HepG2 (cell line): ENCODE measurements around the gene SECTM1. TPM values are rescaled to one million over a fixed set of nuclear protein-coding genes. Genes with fewer than 3 reads are reported as not detected.

ENCODE experiments used
- ARHGAP35 ChIP-seq: sonication (generic); formaldehyde crosslinking; IDR thresholded peaks from 2 replicates; pipeline ENCODE4 v1.9.0; 2022; ENCODE audit warnings: mild to moderate bottlenecking, inconsistent platforms, moderate library complexity, missing genetic modification reagents, borderline replicate concordance
- EHMT2 ChIP-seq: fragments of 200-600 bp; sonication (generic); IDR thresholded peaks from 2 replicates; pipeline ENCODE4 v1.7.0; 2017; ENCODE audit warnings: antibody characterized with exemption, low read depth, low read length, borderline replicate concordance
- ELF4 ChIP-seq: sonication (generic); formaldehyde crosslinking; IDR thresholded peaks from 2 replicates; pipeline ENCODE4 v1.5.0; 2020; ENCODE audit warnings: missing genetic modification reagents, mild to moderate bottlenecking, moderate library complexity, borderline replicate concordance
- HCFC1 ChIP-seq: fragments of 150-350 bp; IDR thresholded peaks from 2 replicates; pipeline ENCODE4 v1.6.1; 2014; ENCODE audit warnings: low read depth, low read length
- MAZ ChIP-seq, 2 experiments: sonication (generic) in 1 of 2; formaldehyde crosslinking in 1 of 2; IDR thresholded peaks; 2 replicates each; pipeline versions ENCODE4 v1.5.0 to v1.6.1; 2012 to 2020; ENCODE audit warnings: low read depth in 2 of 2, mild to moderate bottlenecking in 2 of 2, borderline replicate concordance in 1 of 2, improper control_type of control experiment in 1 of 2, low read length in 1 of 2, missing genetic modification reagents in 1 of 2, moderate library complexity in 1 of 2
- MZF1 ChIP-seq: sonication (generic); formaldehyde crosslinking; IDR thresholded peaks from 2 replicates; pipeline ENCODE4 v1.8.1; 2023; ENCODE audit warnings: mild to moderate bottlenecking, missing genetic modification reagents, borderline replicate concordance
- NR2C2 ChIP-seq: sonication (generic); formaldehyde crosslinking; IDR thresholded peaks from 2 replicates; pipeline ENCODE4 v1.4.0; 2020; ENCODE audit warnings: missing genetic modification reagents, mild to moderate bottlenecking, moderate library complexity, borderline replicate concordance
- PHF21A ChIP-seq: sonication (generic); formaldehyde crosslinking; IDR thresholded peaks from 2 replicates; pipeline ENCODE4 v1.5.0; 2020; ENCODE audit warnings: mild to moderate bottlenecking, missing genetic modification reagents
- POLR2AphosphoS5 ChIP-seq: IDR thresholded peaks from 2 replicates; pipeline ENCODE4 v1.6.1; 2012; ENCODE audit warnings: low read depth, low read length
- SPEN ChIP-seq: sonication (generic); formaldehyde crosslinking; IDR thresholded peaks from 2 replicates; pipeline ENCODE4 v1.5.1; 2020; ENCODE audit warnings: low read depth, mild to moderate bottlenecking, missing genetic modification reagents
- SRF ChIP-seq: IDR thresholded peaks from 2 replicates; pipeline ENCODE4 v1.6.1; 2011; ENCODE audit warnings: mild to moderate bottlenecking, low read depth, low read length, moderate library complexity
- TBL1XR1 ChIP-seq: fragments of 150-350 bp; IDR thresholded peaks from 2 replicates; pipeline ENCODE4 v1.6.1; 2014; ENCODE audit warnings: borderline replicate concordance, low read length; ENCODE audit not compliant: partially characterized antibody
- TSC22D2 ChIP-seq: sonication (generic); formaldehyde crosslinking; IDR thresholded peaks from 2 replicates; pipeline ENCODE4 v1.5.1; 2020; ENCODE audit warnings: missing genetic modification reagents, mild to moderate bottlenecking, borderline replicate concordance
- ZBTB8A ChIP-seq: sonication (generic); formaldehyde crosslinking; IDR thresholded peaks from 2 replicates; pipeline ENCODE4 v1.4.0; 2020; ENCODE audit warnings: mild to moderate bottlenecking, low read depth, missing genetic modification reagents, borderline replicate concordance
- ZMYM4 ChIP-seq: sonication (generic); formaldehyde crosslinking; IDR thresholded peaks from 2 replicates; pipeline ENCODE4 v1.8.1; 2023; ENCODE audit warnings: mild to moderate bottlenecking, missing genetic modification reagents
- ZNF143 ChIP-seq: sonication (generic); formaldehyde crosslinking; IDR thresholded peaks from 2 replicates; pipeline ENCODE4 v1.4.0; 2020; ENCODE audit warnings: missing genetic modification reagents
- ZNF354B ChIP-seq: sonication (generic); formaldehyde crosslinking; IDR thresholded peaks from 2 replicates; pipeline ENCODE4 v1.8.0; 2022; ENCODE audit warnings: mild to moderate bottlenecking, missing genetic modification reagents
- ZNF614 ChIP-seq: IDR thresholded peaks from 2 replicates; pipeline ENCODE4 v1.6.1; 2018; ENCODE audit warnings: missing biosample characterization, missing genetic modification reagents, inconsistent platforms, borderline replicate concordance
- ZNF772 ChIP-seq: sonication (generic); formaldehyde crosslinking; IDR thresholded peaks from 2 replicates; pipeline ENCODE4 v1.5.0; 2020; ENCODE audit warnings: mild to moderate bottlenecking, missing genetic modification reagents
- polyA plus RNA-seq, 8 experiments: library from polyadenylated mRNA; depleted of rRNA in 3 of 8; stranded (reverse) in 7 of 8; unstranded in 1 of 8; fragments of >200 nt; fragmentation: Illumina TruSeq in 4 of 8; extraction: Trizol in 4 of 8; gene quantifications; 2 replicates each; pipeline versions ENCODE4 v1.2.1 to v1.2.3, GENCODE V29; 2011 to 2016; ENCODE audit warnings: low read depth in 4 of 8, missing spikeins in 1 of 8, mixed read lengths in 1 of 8; ENCODE audit not compliant: insufficient read depth in 1 of 8
- total RNA-seq, 5 experiments: library from RNA; depleted of rRNA; stranded (reverse); fragments of >200 nt; fragmentation: Illumina TruSeq; extraction: Trizol; gene quantifications; 2 replicates each; pipeline ENCODE4 v1.2.3, GENCODE V29; 2016; ENCODE audit warnings: low read depth in 1 of 5
- TF ChIP-seq, protein P1 (sequence below): sonication (generic); formaldehyde crosslinking; IDR thresholded peaks from 2 replicates; pipeline ENCODE4 v1.4.0; 2020; ENCODE audit warnings: missing genetic modification reagents
- TF ChIP-seq, protein P2 (sequence below): sonication (generic); formaldehyde crosslinking; IDR thresholded peaks from 2 replicates; pipeline ENCODE4 v1.5.1; 2020; ENCODE audit warnings: mild to moderate bottlenecking, missing genetic modification reagents, borderline replicate concordance

The SECTM1 gene
- total and polyA plus RNA-seq, 2 of the 13 experiments (the other 11 are each of a cell fraction or from before 2014, with no cell fraction given) = 3.5 to 5.3 TPM

DNA sequence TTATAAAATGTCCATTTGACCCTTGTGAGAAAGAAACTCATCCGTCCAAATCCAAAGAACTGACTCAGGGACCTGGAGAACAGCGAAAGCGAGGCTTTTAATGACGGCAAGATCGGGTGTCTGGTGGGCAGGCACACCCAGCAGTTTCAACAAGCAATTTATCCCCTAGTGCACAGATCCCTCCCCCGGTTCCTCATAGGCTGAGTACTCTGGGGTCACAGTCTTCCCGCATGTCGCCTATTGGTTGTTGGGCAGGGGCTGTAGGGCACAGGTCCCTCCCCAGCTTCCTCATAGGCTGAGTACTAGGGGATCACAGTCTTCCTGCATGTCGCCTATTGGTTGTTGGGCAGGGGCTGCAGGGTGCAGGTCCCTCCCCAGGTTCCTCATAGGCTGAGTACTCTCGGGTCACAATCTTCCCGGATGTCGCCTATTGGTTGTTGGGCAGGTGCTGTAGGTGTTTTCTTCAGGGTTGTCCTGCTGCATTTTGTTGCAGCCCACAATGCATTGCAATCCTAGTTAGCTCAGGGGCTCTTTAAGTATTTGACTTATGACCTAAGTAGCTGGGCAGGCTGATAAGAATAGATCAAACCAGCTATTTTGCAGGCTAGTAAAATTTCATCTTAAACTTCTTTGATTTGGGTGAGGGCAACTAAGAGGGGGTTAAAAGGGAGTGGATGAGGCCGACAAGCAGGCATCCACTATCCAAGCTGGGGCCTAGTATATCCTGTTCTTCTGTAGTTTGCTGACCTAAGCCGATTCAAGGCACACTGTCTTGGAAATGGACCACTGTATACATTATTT, 34.4 kb upstream of the SECTM1 start (continued):
- TF ChIP-seq NR2C2 (CRISPR knock-in tag) = peak; percentile 98
- TF ChIP-seq TBL1XR1 = no peak
- TF ChIP-seq HCFC1 = no peak
- TF ChIP-seq TSC22D2 = 0 out of 2 replicates have a peak, but pooled peaks have one; percentile 44
- no peak for TF ChIP-seq MAZ (IDR thresholded peaks at IDR 0.05; ENCODE audit: borderline replicate concordance, low read depth, low read length)
- TF ChIP-seq MAZ (CRISPR knock-in tag; IDR thresholded peaks at IDR 0.05; ENCODE audit: low read depth) = no peak
- TF ChIP-seq POLR2AphosphoS5 = peak; percentile 99
- TF ChIP-seq, protein P1, sequence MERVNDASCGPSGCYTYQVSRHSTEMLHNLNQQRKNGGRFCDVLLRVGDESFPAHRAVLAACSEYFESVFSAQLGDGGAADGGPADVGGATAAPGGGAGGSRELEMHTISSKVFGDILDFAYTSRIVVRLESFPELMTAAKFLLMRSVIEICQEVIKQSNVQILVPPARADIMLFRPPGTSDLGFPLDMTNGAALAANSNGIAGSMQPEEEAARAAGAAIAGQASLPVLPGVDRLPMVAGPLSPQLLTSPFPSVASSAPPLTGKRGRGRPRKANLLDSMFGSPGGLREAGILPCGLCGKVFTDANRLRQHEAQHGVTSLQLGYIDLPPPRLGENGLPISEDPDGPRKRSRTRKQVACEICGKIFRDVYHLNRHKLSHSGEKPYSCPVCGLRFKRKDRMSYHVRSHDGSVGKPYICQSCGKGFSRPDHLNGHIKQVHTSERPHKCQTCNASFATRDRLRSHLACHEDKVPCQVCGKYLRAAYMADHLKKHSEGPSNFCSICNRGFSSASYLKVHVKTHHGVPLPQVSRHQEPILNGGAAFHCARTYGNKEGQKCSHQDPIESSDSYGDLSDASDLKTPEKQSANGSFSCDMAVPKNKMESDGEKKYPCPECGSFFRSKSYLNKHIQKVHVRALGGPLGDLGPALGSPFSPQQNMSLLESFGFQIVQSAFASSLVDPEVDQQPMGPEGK (CRISPR knock-in tag) = peak; percentile 12; the same call in 1 of the 2 replicates
- peak; percentile 50; the same call in 1 of the 2 replicates for TF ChIP-seq ZNF772 (CRISPR knock-in tag)
- 0 out of 2 replicates have a peak, but pooled peaks have one; percentile 22 for TF ChIP-seq ELF4 (CRISPR knock-in tag)
- TF ChIP-seq MZF1 (CRISPR knock-in tag) = no peak
- 0 out of 2 replicates have a peak, but pooled peaks have one; percentile 33 for TF ChIP-seq SRF
- TF ChIP-seq ZNF143 (CRISPR knock-in tag) = peak; percentile 85
- TF ChIP-seq, protein P2, sequence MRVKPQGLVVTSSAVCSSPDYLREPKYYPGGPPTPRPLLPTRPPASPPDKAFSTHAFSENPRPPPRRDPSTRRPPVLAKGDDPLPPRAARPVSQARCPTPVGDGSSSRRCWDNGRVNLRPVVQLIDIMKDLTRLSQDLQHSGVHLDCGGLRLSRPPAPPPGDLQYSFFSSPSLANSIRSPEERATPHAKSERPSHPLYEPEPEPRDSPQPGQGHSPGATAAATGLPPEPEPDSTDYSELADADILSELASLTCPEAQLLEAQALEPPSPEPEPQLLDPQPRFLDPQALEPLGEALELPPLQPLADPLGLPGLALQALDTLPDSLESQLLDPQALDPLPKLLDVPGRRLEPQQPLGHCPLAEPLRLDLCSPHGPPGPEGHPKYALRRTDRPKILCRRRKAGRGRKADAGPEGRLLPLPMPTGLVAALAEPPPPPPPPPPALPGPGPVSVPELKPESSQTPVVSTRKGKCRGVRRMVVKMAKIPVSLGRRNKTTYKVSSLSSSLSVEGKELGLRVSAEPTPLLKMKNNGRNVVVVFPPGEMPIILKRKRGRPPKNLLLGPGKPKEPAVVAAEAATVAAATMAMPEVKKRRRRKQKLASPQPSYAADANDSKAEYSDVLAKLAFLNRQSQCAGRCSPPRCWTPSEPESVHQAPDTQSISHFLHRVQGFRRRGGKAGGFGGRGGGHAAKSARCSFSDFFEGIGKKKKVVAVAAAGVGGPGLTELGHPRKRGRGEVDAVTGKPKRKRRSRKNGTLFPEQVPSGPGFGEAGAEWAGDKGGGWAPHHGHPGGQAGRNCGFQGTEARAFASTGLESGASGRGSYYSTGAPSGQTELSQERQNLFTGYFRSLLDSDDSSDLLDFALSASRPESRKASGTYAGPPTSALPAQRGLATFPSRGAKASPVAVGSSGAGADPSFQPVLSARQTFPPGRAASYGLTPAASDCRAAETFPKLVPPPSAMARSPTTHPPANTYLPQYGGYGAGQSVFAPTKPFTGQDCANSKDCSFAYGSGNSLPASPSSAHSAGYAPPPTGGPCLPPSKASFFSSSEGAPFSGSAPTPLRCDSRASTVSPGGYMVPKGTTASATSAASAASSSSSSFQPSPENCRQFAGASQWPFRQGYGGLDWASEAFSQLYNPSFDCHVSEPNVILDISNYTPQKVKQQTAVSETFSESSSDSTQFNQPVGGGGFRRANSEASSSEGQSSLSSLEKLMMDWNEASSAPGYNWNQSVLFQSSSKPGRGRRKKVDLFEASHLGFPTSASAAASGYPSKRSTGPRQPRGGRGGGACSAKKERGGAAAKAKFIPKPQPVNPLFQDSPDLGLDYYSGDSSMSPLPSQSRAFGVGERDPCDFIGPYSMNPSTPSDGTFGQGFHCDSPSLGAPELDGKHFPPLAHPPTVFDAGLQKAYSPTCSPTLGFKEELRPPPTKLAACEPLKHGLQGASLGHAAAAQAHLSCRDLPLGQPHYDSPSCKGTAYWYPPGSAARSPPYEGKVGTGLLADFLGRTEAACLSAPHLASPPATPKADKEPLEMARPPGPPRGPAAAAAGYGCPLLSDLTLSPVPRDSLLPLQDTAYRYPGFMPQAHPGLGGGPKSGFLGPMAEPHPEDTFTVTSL (CRISPR knock-in tag) = no peak
- TF ChIP-seq ZMYM4 = peak; percentile 72
- TF ChIP-seq ZNF614 = no peak
- TF ChIP-seq SPEN (CRISPR knock-in tag) = peak; percentile 34; the same call in 1 of the 2 replicates
- TF ChIP-seq PHF21A (CRISPR knock-in tag) = peak; percentile 78
- no peak for TF ChIP-seq ZBTB8A
- TF ChIP-seq EHMT2 = no peak
- TF ChIP-seq ZNF354B (CRISPR knock-in tag) = no peak
- no peak for TF ChIP-seq ARHGAP35 (CRISPR knock-in tag)
